ENCODE measurements around the gene MZT2A.
"Not testable (repeated sequence)": the region's sequence is repeated elsewhere in the genome, so short reads cannot be mapped to it uniquely, and the experiment has no call there.

MZT2A gene

DNA sequence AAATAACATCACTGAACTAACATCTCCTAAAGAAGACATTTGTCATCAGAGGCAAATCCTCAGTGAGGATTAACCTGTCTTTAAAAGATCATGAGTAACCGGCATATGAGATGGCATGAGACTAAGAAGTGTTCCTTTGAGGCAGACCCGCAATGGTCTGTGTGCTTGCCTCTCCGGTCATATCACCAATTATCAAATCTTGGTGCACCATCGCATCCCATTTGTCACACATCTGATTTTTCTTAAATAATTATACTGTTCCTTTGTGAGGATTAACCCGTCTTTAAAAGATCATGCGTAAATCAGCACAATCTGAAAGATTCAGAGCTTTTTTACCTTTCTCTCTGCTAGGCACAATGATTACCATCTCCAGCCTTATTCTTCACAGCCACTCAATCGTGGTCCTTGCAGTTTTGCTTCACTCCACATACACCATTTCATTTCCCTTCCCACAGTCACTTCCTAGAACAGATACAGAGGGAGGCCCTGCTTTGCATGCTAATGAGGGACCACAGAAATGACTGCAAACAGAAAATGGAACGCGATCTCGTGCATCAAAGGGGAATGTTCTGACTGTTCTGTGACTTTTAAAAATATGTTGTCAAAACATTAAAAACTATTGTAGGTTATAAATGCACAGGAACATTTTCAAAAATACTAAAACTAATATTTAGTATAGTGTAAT lies 40.8 kb downstream of the MZT2A start:
- not testable (repeated sequence) for DNase-seq (ENCODE audit: low read depth)

DNA sequence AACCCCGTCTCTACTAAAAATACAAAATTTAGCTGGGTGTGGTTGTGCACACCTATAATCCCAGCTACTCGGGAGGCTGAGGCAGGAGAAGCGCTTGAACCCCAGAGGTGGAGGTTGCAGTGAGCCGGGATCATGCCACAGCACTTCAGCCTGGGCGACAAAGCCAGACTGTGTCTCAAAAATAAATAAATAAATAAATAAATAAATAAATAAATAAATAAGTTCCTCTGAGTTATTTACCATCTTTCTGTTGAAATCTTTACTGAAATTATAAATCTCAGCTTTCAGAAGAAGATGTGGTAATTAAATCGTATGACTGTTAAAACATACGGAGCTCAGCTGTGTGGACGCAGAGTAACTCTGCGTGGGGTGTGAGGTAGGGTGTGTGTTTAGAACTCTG lies 44.2 kb downstream of the MZT2A start:
- not testable (repeated sequence) for DNase-seq (ENCODE audit: low read depth)

GRCh38 chr2:131445896-131446295 lies 46.3 kb downstream of the MZT2A start:
- no peak for DNase-seq (ENCODE audit: low read depth)

DNA sequence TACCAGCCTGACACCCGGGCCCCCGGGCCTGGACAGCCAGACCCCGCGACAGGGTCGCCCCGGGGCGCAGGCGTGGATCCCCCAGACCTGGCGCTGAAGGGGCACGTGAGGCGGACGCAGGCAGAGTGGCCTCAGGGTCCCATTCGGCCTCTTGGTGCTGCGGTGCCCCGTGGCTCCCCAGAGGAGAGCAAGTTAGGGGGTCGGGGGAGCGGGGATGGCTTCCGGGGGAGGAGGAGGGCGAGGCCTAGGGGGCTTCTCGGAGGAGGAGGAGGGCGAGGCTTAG lies 46.7 kb downstream of the MZT2A start:
- not testable (repeated sequence) for DNase-seq (ENCODE audit: low read depth)

- not testable (repeated sequence) for DNase-seq (ENCODE audit: low read depth)
Observed at GRCh38 chr2:131444736-131445514, 47.3 kb downstream of the MZT2A start.

- not testable (repeated sequence) for DNase-seq (ENCODE audit: low read depth)
Observed at GRCh38 chr2:131440742-131441468, 51.3 kb downstream of the MZT2A start.
